H1 (cell line): Measurements from ENCODE around the gene BRD1. TPM values are rescaled to one million over a fixed set of nuclear protein-coding genes. Genes with fewer than 3 reads are reported as not detected.

Experiments used
- CTCF ChIA-PET: fragments of 300-600 bp; sonication (Branson Sonifier 250); formaldehyde crosslinking; loops from one replicate; lab custom pipeline; 2021; ENCODE audit not compliant: partially characterized antibody; lab: Charles Lee
- POLR2A ChIA-PET: fragments of 300-600 bp; sonication (Branson Sonifier 250); formaldehyde crosslinking; loops from one replicate; lab custom pipeline; 2021; ENCODE audit warnings: inconsistent platforms; ENCODE audit not compliant: partially characterized antibody; lab: Charles Lee
- DNase-seq, 2 experiments: peaks; one replicate each; pipeline versions ENCODE4 v3.0.0 to v3.0.0-alpha.2; 2010 to 2022; ENCODE audit warnings: low spot score in 2 of 2, low read depth in 1 of 2, mixed read lengths in 1 of 2
- FAIRE-seq: peaks from 2 replicates; lab custom pipeline; 2011; peaks lifted over from hg19 to GRCh38; lab: Jason Lieb, UNC
- H2AFZ ChIP-seq: 2 replicates; pipeline ENCODE4 v1.8.1; 2012; ENCODE audit warnings: low read length, inconsistent platforms
- H2AK5ac ChIP-seq: 2 replicates; pipeline ENCODE4 v1.6.1; 2013; ENCODE audit warnings: low read depth, low read length
- H2BK120ac ChIP-seq: replicated peaks from 2 replicates; pipeline ENCODE3; 2013; ENCODE audit warnings: low read depth, low read length, inconsistent platforms
- H2BK12ac ChIP-seq: 2 replicates; pipeline ENCODE4 v1.6.1; 2013; ENCODE audit warnings: low read depth, low read length
- H2BK15ac ChIP-seq: 2 replicates; pipeline ENCODE4 v1.6.1; 2013; ENCODE audit warnings: low read length
- H2BK20ac ChIP-seq: 2 replicates; pipeline ENCODE4 v1.6.1; 2013; ENCODE audit warnings: low read length
- H2BK5ac ChIP-seq: 2 replicates; pipeline ENCODE4 v1.6.1; 2013; ENCODE audit warnings: low read depth, low read length
- H3K14ac ChIP-seq: 2 replicates; pipeline ENCODE4 v1.6.1; 2013; ENCODE audit warnings: inconsistent platforms; ENCODE audit not compliant: insufficient read length
- H3K18ac ChIP-seq: 2 replicates; pipeline ENCODE4 v1.6.1; 2013; ENCODE audit warnings: low read length; ENCODE audit errors: extremely low read depth
- H3K23ac ChIP-seq: 2 replicates; pipeline ENCODE4 v1.6.1; 2013; ENCODE audit warnings: inconsistent platforms; ENCODE audit not compliant: insufficient read length
- H3K23me2 ChIP-seq: 2 replicates; pipeline ENCODE4 v1.6.1; 2013; ENCODE audit warnings: low read depth, low read length
- H3K27ac ChIP-seq: 2 replicates; pipeline ENCODE4 v1.6.1; 2011; ENCODE audit warnings: low read depth, low read length, inconsistent platforms
- H3K27me3 ChIP-seq, 4 experiments: replicated peaks in 1 of 4; 1 replicate in 1 of 4; 2 replicates in 3 of 4; pipeline versions ENCODE4 v1.6.1 to v1.8.1; 2011 to 2013; ENCODE audit warnings: low read length in 3 of 4, mild to moderate bottlenecking in 3 of 4, inconsistent platforms in 2 of 4, mixed read lengths in 2 of 4, moderate library complexity in 1 of 4; ENCODE audit not compliant: control insufficient read depth in 3 of 4, insufficient read depth in 3 of 4; ENCODE audit errors: extremely low read depth in 1 of 4
- H3K36me3 ChIP-seq, 4 experiments: 2 replicates each; pipeline versions ENCODE4 v1.6.1 to v1.8.1; 2011 to 2013; ENCODE audit warnings: mild to moderate bottlenecking in 4 of 4, low read length in 3 of 4, moderate library complexity in 2 of 4, control low read depth in 1 of 4, inconsistent platforms in 1 of 4; ENCODE audit not compliant: insufficient read depth in 4 of 4, control insufficient read depth in 2 of 4
- H3K4ac ChIP-seq: replicated peaks from 2 replicates; pipeline ENCODE3; 2013; ENCODE audit warnings: low read length, low read depth, mixed read lengths, inconsistent platforms; ENCODE audit not compliant: insufficient read length
- H3K4me1 ChIP-seq, 4 experiments: replicated peaks in 1 of 4; 1 replicate in 1 of 4; 2 replicates in 3 of 4; pipeline versions ENCODE4 v1.6.1 to v1.8.1; 2011 to 2013; ENCODE audit warnings: low read length in 3 of 4, inconsistent platforms in 2 of 4, mixed read lengths in 1 of 4; ENCODE audit not compliant: insufficient read depth in 4 of 4, control insufficient read depth in 3 of 4
- H3K4me2 ChIP-seq, 2 experiments: 2 replicates each; pipeline versions ENCODE4 v1.6.1 to v1.8.1; 2011 to 2013; ENCODE audit warnings: low read depth in 2 of 2, low read length in 2 of 2, control low read depth in 1 of 2, inconsistent platforms in 1 of 2, mild to moderate bottlenecking in 1 of 2; ENCODE audit not compliant: insufficient read depth in 1 of 2
- H3K4me3 ChIP-seq, 4 experiments: fragments of 200-600, 300-600 bp in 1 of 4; sonication (generic), shearing (Covaris generic), sonication (Bioruptor Twin) in 1 of 4; 2 replicates each; pipeline versions ENCODE4 v1.5.1 to v1.8.1; 2011 to 2016; ENCODE audit warnings: low read length in 4 of 4, low read depth in 3 of 4, control low read depth in 2 of 4, inconsistent platforms in 2 of 4, mild to moderate bottlenecking in 2 of 4, mixed read lengths in 1 of 4, moderate library complexity in 1 of 4; ENCODE audit not compliant: insufficient read depth in 2 of 4; ENCODE audit errors: extremely low read depth in 1 of 4
- H3K56ac ChIP-seq: replicated peaks from 2 replicates; pipeline ENCODE3; 2013; ENCODE audit warnings: low read depth, mild to moderate bottlenecking, mixed read lengths, low read length, inconsistent platforms; ENCODE audit not compliant: insufficient read length
- H3K79me1 ChIP-seq: 2 replicates; pipeline ENCODE4 v1.6.1; 2013; ENCODE audit warnings: low read depth, low read length, control low read depth
- H3K79me2 ChIP-seq, 2 experiments: 2 replicates each; pipeline versions ENCODE4 v1.6.1 to v1.8.1; 2012 to 2013; ENCODE audit warnings: low read length in 2 of 2, mild to moderate bottlenecking in 2 of 2, inconsistent platforms in 1 of 2; ENCODE audit not compliant: insufficient read depth in 2 of 2, control insufficient read depth in 1 of 2
- H3K9ac ChIP-seq, 4 experiments: replicated peaks in 1 of 4; 1 replicate in 1 of 4; 2 replicates in 3 of 4; pipeline versions ENCODE4 v1.6.1 to v1.8.1; 2011 to 2013; ENCODE audit warnings: low read depth in 3 of 4, low read length in 3 of 4, control low read depth in 2 of 4, mild to moderate bottlenecking in 2 of 4, moderate library complexity in 2 of 4, inconsistent platforms in 1 of 4; ENCODE audit errors: extremely low read depth in 1 of 4
- H3K9me3 ChIP-seq, 2 experiments: 2 replicates each; pipeline versions ENCODE4 v1.6.1 to v1.8.1; 2012 to 2013; ENCODE audit warnings: mild to moderate bottlenecking in 2 of 2, moderate library complexity in 2 of 2, control low read depth in 1 of 2, inconsistent platforms in 1 of 2, low read depth in 1 of 2, low read length in 1 of 2, mixed read lengths in 1 of 2; ENCODE audit not compliant: insufficient read depth in 2 of 2
- H4K20me1 ChIP-seq, 2 experiments: replicated peaks in 1 of 2; 2 replicates each; pipeline versions ENCODE3 to v1.8.1; 2011 to 2013; ENCODE audit warnings: inconsistent platforms in 2 of 2, low read length in 2 of 2, mild to moderate bottlenecking in 1 of 2; ENCODE audit not compliant: insufficient read depth in 2 of 2, control insufficient read depth in 1 of 2
- H4K5ac ChIP-seq: 2 replicates; pipeline ENCODE4 v1.6.1; 2013; ENCODE audit warnings: low read length, low read depth, mixed read lengths, inconsistent platforms; ENCODE audit not compliant: insufficient read length
- H4K8ac ChIP-seq: 2 replicates; pipeline ENCODE4 v1.8.0; 2013; ENCODE audit warnings: mild to moderate bottlenecking, moderate library complexity, low read length, inconsistent platforms; ENCODE audit not compliant: insufficient read depth; ENCODE audit errors: extremely low read depth
- H4K91ac ChIP-seq: replicated peaks from 2 replicates; pipeline ENCODE3; 2013; ENCODE audit warnings: low read length, mixed read lengths, inconsistent platforms; ENCODE audit not compliant: insufficient read length
- BCL11A ChIP-seq, 2 experiments: IDR thresholded peaks; one replicate each; pipeline ENCODE4 v1.6.1; 2011; ENCODE audit warnings: low read depth in 2 of 2, low read length in 2 of 2, mild to moderate bottlenecking in 2 of 2
- GTF2F1 ChIP-seq: IDR thresholded peaks from 2 replicates; pipeline ENCODE4 v1.6.1; 2012; ENCODE audit warnings: low read depth, low read length, improper control_type of control experiment, borderline replicate concordance
- POLR2AphosphoS5 ChIP-seq: IDR thresholded peaks from 2 replicates; pipeline ENCODE4 v1.6.1; 2011; ENCODE audit warnings: low read depth, low read length
- RFX5 ChIP-seq: IDR thresholded peaks from 2 replicates; pipeline ENCODE4 v1.6.1; 2011; ENCODE audit warnings: low read depth, low read length, improper control_type of control experiment, borderline replicate concordance
- YY1 ChIP-seq: IDR thresholded peaks from 2 replicates; pipeline ENCODE4 v1.6.1; 2011; ENCODE audit warnings: low read depth, mild to moderate bottlenecking, low read length
- WGBS, 2 experiments: shearing (Covaris generic) in 1 of 2; methylation state at CpG; one replicate each; pipeline versions ENCODE4 v1.1.6 to v1.1.7; 2013 to 2015; ENCODE audit warnings: low lambda C conversion rate in 2 of 2, mixed read lengths in 2 of 2, inconsistent platforms in 1 of 2, low coverage in 1 of 2, missing lambda C conversion rate in 1 of 2; ENCODE audit not compliant: insufficient replicate concordance in 2 of 2, insufficient coverage in 1 of 2, insufficient read length in 1 of 2; ENCODE audit errors: extremely low coverage in 1 of 2, missing lambda C conversion rate in 1 of 2; 5-methylcytosine and 5-hydroxymethylcytosine counted together
- polyA plus RNA-seq, 7 experiments: library from polyadenylated mRNA; depleted of rRNA in 3 of 7; stranded (reverse) in 5 of 7; unstranded in 2 of 7; fragments of >200 nt in 5 of 7; fragments of 200-250 nt in 2 of 7; gene quantifications; 1 replicate in 5 of 7; 2 replicates in 1 of 7; 4 replicates in 1 of 7; pipeline versions ENCODE4 v1.2.1 to v1.2.3, GENCODE V29; 2011 to 2013; ENCODE audit warnings: missing spikeins in 2 of 7, mixed read lengths in 2 of 7
- total RNA-seq: library from RNA; stranded (reverse); fragmentation: NEBNext Ultra II Directional; extraction: Animal tissue kit (Norgen Biotek cat#: 25700); gene quantifications from 2 replicates; pipeline ENCODE4 v1.2.1, GENCODE V29; 2021

The BRD1 gene
- total and polyA plus RNA-seq, 2 of the 8 experiments (the other 6 are each of a cell fraction or from before 2014, with no cell fraction given): 6.8 to 34.0 TPM

GRCh38 chr22:49872347-49872746 lies 44.7 kb upstream of the BRD1 start:
- Histone ChIP-seq H3K23ac (no peak overlapping the region), H3K4me3 (no peak overlapping the region), H3K36me3 (peaks cover 0 to 6% (median 0%) of the 10 kb centered on the region in 4 experiments; a peak in 3 of 8 replicates), H3K9ac (no peak overlapping the region), H3K27me3 (no peaks in the 10 kb centered on the region), H3K14ac (no peak overlapping the region), H2BK5ac (no peak overlapping the region), H4K5ac (no peak overlapping the region), H4K8ac (no peak overlapping the region), H3K23me2 (no peaks in the 10 kb centered on the region), H3K9me3 (peaks cover 4 to 6% of the 10 kb centered on the region in 2 experiments), H3K4me1 (no peaks in the 10 kb centered on the region), H4K91ac (no peak overlapping the region), H3K4me2 (no peak overlapping the region), H3K79me1 (peaks cover 13% of the 10 kb centered on the region), H3K79me2 (peaks cover 7 to 77% of the 10 kb centered on the region in 2 experiments), H3K27ac (no peak overlapping the region), H4K20me1 (peaks cover 9 to 19% of the 10 kb centered on the region in 2 experiments), H2BK20ac (no peak overlapping the region), H3K18ac (no peak overlapping the region), H2BK15ac (no peak overlapping the region), H3K56ac (no peak overlapping the region), H2AK5ac (no peak overlapping the region), H2BK12ac (no peak overlapping the region), H2BK120ac (no peak overlapping the region), H3K4ac (no peak overlapping the region), H2AFZ (no peak overlapping the region)
- FAIRE-seq (no peak), DNase-seq (no peak)
- CTCF ChIA-PET: interaction anchor here (0.9 to 3.0 kb wide), 2 partner anchors 10 to 22 kb away, joined by 3 to 9 read pairs; no protein-coding TSS in a partner anchor
- no peak for TF ChIP-seq GTF2F1
- no peak for TF ChIP-seq BCL11A (IDR thresholded peaks at IDR 0.05; ENCODE audit: low read depth in 2 of 2, low read length in 2 of 2)
- TF ChIP-seq YY1: no peak
- TF ChIP-seq RFX5: no peak
- no peak for TF ChIP-seq POLR2AphosphoS5
- 89% methylated on average over 6 of the region's 7 CpGs; no CpG with 5 or more reads in 1 of the 2 experiments for WGBS, 2 experiments
- POLR2A ChIA-PET: interaction anchor here (0.6 kb wide), 1 partner anchor 154 kb away, joined by 3 read pairs; no protein-coding TSS in a partner anchor
